SK-N-SH treated with all-trans-retinoic acid at 6 μM for 48 hours (cell line): Measurements from ENCODE around the gene SNX15.
A peak's percentile ranks its signal among the peaks of the same experiment; 100 is the strongest.
"Not testable (repeated sequence)": the region's sequence is repeated elsewhere in the genome, so short reads cannot be mapped to it uniquely, and the experiment has no call there.

Experiments
- ATAC-seq: fragments of 200-7000 bp; cut with Tn5 transposase; 3 replicates; pipeline ENCODE4 v1.9.1; 2020; ENCODE audit warnings: mild to moderate bottlenecking, moderate library complexity
- ARNTL ChIP-seq: fragments of 450-650 bp; formaldehyde crosslinking; IDR thresholded peaks from 2 replicates; pipeline ENCODE4 v1.5.0; 2020; ENCODE audit warnings: low read depth, mild to moderate bottlenecking, moderate library complexity, borderline replicate concordance
- BACH2 ChIP-seq: fragments of 250-450 bp; sonication (Bioruptor Pico); IDR thresholded peaks from 2 replicates; pipeline ENCODE4 v1.9.0; 2021; ENCODE audit warnings: mild to moderate bottlenecking, borderline replicate concordance
- CREB5 ChIP-seq: fragments of 250-450 bp; sonication (Bioruptor Pico); IDR thresholded peaks from 2 replicates; pipeline ENCODE4 v1.5.1; 2020; ENCODE audit warnings: low read depth, mild to moderate bottlenecking, moderate library complexity
- CSDC2 ChIP-seq: fragments of 250-450 bp; sonication (Bioruptor Pico); IDR thresholded peaks from 2 replicates; pipeline ENCODE4 v1.5.0; 2020; ENCODE audit warnings: mild to moderate bottlenecking, moderate library complexity
- CSRNP3 ChIP-seq: fragments of 250-450 bp; sonication (Bioruptor Pico); IDR thresholded peaks from 2 replicates; pipeline ENCODE4 v1.5.1; 2021; ENCODE audit warnings: mild to moderate bottlenecking, moderate library complexity
- ESRRG ChIP-seq: fragments of 250-450 bp; sonication (Bioruptor Pico); IDR thresholded peaks from 2 replicates; pipeline ENCODE4 v1.6.1; 2021; ENCODE audit warnings: mild to moderate bottlenecking
- PPARA ChIP-seq: fragments of 250-450 bp; sonication (Bioruptor Pico); IDR thresholded peaks from 2 replicates; pipeline ENCODE4 v1.5.0; 2020; ENCODE audit warnings: mild to moderate bottlenecking, borderline replicate concordance
- RARB ChIP-seq: fragments of 250-450 bp; sonication (Bioruptor Pico); IDR thresholded peaks from 2 replicates; pipeline ENCODE4 v1.8.0; 2021; ENCODE audit warnings: mild to moderate bottlenecking, moderate library complexity
- SNAI2 ChIP-seq: fragments of 250-450 bp; sonication (Bioruptor Pico); IDR thresholded peaks from 2 replicates; pipeline ENCODE4 v1.5.0; 2020; ENCODE audit warnings: mild to moderate bottlenecking, moderate library complexity
- TCF4 ChIP-seq: fragments of 250-450 bp; sonication (Bioruptor Pico); IDR thresholded peaks from 2 replicates; pipeline ENCODE4 v1.8.0; 2021; ENCODE audit warnings: mild to moderate bottlenecking, moderate library complexity, borderline replicate concordance
- TOX ChIP-seq: fragments of 250-450 bp; sonication (Bioruptor Pico); IDR thresholded peaks from 2 replicates; pipeline ENCODE4 v1.8.0; 2021; ENCODE audit warnings: mild to moderate bottlenecking, moderate library complexity, borderline replicate concordance
- ZC3H10 ChIP-seq: fragments of 250-450 bp; sonication (Bioruptor Pico); IDR thresholded peaks from 2 replicates; pipeline ENCODE4 v1.5.1; 2021; ENCODE audit warnings: mild to moderate bottlenecking, moderate library complexity
- ZFP3 ChIP-seq: fragments of 250-450 bp; sonication (Bioruptor Pico); IDR thresholded peaks from 2 replicates; pipeline ENCODE4 v1.5.0; 2020; ENCODE audit warnings: mild to moderate bottlenecking, moderate library complexity
- ZFP30 ChIP-seq: fragments of 450-650 bp; formaldehyde crosslinking; IDR thresholded peaks from 2 replicates; pipeline ENCODE4 v1.5.0; 2022; ENCODE audit warnings: mild to moderate bottlenecking, moderate library complexity
- ZNF70 ChIP-seq: fragments of 450-650 bp; formaldehyde crosslinking; IDR thresholded peaks from 2 replicates; pipeline ENCODE4 v1.5.0; 2020; ENCODE audit warnings: mild to moderate bottlenecking, moderate library complexity
- TF ChIP-seq, protein P1 (sequence below): fragments of 250-450 bp; sonication (Bioruptor Pico); IDR thresholded peaks from 2 replicates; pipeline ENCODE4 v1.8.0; 2021; ENCODE audit warnings: low read depth, mild to moderate bottlenecking, moderate library complexity, borderline replicate concordance
- TF ChIP-seq, protein P2 (sequence below): fragments of 250-450 bp; sonication (Bioruptor Pico); IDR thresholded peaks from 2 replicates; pipeline ENCODE4 v1.5.0; 2020; ENCODE audit warnings: mild to moderate bottlenecking, moderate library complexity
- TF ChIP-seq, protein P3 (sequence below): fragments of 250-450 bp; sonication (Bioruptor Pico); IDR thresholded peaks from 2 replicates; pipeline ENCODE4 v1.8.0; 2020; ENCODE audit warnings: mild to moderate bottlenecking, moderate library complexity, borderline replicate concordance

The SNX15 gene

DNA sequence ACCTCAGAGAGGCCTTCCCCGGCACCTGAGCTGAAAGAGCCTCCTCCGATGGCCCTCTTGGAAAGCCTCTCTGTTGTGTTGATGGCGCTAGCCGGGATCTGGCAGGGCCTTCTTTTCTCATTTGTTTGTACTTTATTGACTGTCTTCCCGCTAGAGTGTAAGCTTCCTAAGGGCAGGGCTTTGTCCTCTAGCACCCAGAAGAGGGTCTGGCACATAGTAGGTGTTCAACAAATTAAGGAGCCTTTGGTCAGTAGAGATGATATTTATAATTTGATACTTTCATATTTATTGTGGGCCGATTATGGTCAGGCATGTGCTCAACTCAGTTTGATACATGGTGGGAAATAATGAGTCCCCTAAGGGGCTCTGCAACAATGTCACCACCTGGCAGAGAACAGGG, 9.3 kb upstream of the SNX15 start (continued):
- no peak for TF ChIP-seq CSDC2 (CRISPR knock-in tag)
- TF ChIP-seq, all 23 proteins: peak for 0

GRCh38 chr11:65019824-65020223, 7.4 kb upstream of the SNX15 start:
- ATAC-seq, result no peak
- TF ChIP-seq SNAI2 (CRISPR knock-in tag) (no peak), ESRRG (no peak), ZC3H10 (CRISPR knock-in tag) (no peak), ZFP3 (no peak), CSDC2 (CRISPR knock-in tag) (no peak)
- TF ChIP-seq, protein P1, sequence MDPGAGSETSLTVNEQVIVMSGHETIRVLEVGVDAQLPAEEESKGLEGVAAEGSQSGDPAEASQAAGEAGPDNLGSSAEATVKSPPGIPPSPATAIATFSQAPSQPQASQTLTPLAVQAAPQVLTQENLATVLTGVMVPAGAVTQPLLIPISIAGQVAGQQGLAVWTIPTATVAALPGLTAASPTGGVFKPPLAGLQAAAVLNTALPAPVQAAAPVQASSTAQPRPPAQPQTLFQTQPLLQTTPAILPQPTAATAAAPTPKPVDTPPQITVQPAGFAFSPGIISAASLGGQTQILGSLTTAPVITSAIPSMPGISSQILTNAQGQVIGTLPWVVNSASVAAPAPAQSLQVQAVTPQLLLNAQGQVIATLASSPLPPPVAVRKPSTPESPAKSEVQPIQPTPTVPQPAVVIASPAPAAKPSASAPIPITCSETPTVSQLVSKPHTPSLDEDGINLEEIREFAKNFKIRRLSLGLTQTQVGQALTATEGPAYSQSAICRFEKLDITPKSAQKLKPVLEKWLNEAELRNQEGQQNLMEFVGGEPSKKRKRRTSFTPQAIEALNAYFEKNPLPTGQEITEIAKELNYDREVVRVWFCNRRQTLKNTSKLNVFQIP (CRISPR knock-in tag), result no peak

DNA sequence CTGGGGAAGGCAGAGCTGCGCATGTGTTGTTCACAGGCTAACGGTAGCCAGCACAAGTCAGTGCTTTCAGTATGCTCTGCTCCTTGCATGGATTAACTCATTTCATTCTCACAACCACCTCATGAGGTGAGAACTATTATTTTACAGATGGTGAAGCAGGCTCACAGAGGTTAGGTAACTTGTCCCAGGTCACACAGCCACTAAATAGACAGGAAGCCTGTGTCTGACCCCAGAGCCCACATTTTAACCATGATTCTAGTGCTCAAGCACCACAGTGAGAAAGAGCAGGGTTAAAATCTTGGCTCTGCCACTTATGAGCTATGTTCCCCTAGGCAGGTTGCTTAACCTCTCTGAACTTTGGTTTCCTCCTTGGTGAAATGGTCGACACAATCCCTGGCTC, 6.2 kb upstream of the SNX15 start:
- TF ChIP-seq PPARA (no peak), ARNTL (CRISPR knock-in tag) (no peak)

DNA sequence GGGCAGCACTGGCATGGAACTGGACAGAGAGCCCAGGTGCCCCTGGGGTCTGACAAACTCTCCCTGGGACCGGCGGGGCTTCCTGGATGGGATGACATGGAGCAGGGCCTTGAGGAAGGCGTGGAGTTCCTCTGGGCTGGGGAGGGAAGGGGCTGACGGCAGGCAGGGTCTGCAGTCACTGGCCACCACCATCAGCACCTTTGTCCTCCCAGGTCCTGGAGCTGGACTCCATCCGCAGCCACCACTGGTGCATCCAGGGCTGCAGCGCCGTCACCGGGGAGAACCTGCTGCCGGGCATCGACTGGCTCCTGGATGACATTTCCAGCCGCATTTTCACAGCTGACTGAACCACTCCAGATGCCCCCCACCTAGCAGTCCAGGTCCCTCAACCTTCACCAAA, 5.7 kb upstream of the SNX15 start:
- no peak for ATAC-seq

More for the DNA sequence above, 6.2 kb upstream of the SNX15 start:
- no peak for ATAC-seq

DNA sequence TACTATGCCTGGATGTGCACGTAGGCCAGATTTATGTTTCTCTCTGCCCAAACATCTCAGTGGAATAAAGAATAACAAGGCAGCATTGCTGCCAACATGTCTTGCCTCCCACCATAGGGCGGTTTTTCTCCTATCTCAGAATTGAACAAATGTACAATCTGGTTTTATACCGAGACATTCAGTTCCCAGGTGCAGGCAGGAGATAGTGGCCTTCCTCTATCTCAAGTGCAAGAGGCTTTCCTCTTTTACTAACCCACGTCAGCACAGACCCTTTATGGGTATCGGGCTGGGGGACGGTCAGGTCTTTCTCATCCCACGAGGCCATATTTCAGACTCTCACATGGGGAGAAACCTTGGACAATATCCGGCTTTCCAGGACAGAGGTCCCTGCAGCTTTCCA, 3.7 kb upstream of the SNX15 start:
- not testable (repeated sequence) for ATAC-seq

More for the DNA sequence above, 5.7 kb upstream of the SNX15 start:
- TF ChIP-seq, protein P2, sequence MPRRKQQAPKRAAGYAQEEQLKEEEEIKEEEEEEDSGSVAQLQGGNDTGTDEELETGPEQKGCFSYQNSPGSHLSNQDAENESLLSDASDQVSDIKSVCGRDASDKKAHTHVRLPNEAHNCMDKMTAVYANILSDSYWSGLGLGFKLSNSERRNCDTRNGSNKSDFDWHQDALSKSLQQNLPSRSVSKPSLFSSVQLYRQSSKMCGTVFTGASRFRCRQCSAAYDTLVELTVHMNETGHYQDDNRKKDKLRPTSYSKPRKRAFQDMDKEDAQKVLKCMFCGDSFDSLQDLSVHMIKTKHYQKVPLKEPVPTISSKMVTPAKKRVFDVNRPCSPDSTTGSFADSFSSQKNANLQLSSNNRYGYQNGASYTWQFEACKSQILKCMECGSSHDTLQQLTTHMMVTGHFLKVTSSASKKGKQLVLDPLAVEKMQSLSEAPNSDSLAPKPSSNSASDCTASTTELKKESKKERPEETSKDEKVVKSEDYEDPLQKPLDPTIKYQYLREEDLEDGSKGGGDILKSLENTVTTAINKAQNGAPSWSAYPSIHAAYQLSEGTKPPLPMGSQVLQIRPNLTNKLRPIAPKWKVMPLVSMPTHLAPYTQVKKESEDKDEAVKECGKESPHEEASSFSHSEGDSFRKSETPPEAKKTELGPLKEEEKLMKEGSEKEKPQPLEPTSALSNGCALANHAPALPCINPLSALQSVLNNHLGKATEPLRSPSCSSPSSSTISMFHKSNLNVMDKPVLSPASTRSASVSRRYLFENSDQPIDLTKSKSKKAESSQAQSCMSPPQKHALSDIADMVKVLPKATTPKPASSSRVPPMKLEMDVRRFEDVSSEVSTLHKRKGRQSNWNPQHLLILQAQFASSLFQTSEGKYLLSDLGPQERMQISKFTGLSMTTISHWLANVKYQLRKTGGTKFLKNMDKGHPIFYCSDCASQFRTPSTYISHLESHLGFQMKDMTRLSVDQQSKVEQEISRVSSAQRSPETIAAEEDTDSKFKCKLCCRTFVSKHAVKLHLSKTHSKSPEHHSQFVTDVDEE, result no peak
- TF ChIP-seq RARB (CRISPR knock-in tag), result no peak
- TF ChIP-seq BACH2 (CRISPR knock-in tag), result no peak
- no peak for TF ChIP-seq TCF4 (CRISPR knock-in tag)
- TF ChIP-seq CSRNP3 (CRISPR knock-in tag), result no peak
- no peak for TF ChIP-seq TOX (CRISPR knock-in tag)
- no peak for TF ChIP-seq ZFP30 (CRISPR knock-in tag)
- TF ChIP-seq, protein P3, sequence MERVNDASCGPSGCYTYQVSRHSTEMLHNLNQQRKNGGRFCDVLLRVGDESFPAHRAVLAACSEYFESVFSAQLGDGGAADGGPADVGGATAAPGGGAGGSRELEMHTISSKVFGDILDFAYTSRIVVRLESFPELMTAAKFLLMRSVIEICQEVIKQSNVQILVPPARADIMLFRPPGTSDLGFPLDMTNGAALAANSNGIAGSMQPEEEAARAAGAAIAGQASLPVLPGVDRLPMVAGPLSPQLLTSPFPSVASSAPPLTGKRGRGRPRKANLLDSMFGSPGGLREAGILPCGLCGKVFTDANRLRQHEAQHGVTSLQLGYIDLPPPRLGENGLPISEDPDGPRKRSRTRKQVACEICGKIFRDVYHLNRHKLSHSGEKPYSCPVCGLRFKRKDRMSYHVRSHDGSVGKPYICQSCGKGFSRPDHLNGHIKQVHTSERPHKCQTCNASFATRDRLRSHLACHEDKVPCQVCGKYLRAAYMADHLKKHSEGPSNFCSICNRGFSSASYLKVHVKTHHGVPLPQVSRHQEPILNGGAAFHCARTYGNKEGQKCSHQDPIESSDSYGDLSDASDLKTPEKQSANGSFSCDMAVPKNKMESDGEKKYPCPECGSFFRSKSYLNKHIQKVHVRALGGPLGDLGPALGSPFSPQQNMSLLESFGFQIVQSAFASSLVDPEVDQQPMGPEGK (CRISPR knock-in tag), result no peak

DNA sequence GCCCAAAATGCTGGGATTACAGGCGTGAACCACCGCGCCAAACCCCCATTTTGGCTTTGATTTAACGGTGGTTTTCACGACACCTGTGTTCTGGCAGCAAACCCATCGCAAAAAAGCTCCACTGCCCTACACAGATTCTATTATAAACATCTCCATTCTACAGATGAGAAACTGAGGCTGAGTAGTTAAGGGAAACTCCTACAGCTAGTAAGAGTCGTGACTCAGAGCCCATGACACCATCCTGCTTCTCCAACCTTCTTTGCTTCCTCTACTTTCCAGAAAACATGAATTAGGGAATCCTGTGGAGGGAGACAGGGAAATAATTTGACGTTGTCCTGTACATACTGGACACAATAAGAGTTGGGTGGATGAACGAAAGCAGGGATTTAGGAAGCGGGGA, 429 bp upstream of the SNX15 start:
- ATAC-seq, result peak; percentile 35

More for the DNA sequence above, 429 bp upstream of the SNX15 start:
- no peak for TF ChIP-seq TCF4 (CRISPR knock-in tag)
- no peak for TF ChIP-seq CREB5 (CRISPR knock-in tag)
- no peak for TF ChIP-seq CSDC2 (CRISPR knock-in tag)
- no peak for TF ChIP-seq PPARA
- TF ChIP-seq, protein P1 (CRISPR knock-in tag), result no peak
- TF ChIP-seq ZNF70 (CRISPR knock-in tag), result no peak
